AG04449 (cell line): Measurements from ENCODE around the gene AGMO.

Source experiments
- CTCF ChIA-PET: fragments of 350-600 bp; formaldehyde crosslinking; extraction: SDS; loops from one replicate; lab custom pipeline; 2021; ENCODE audit warnings: antibody characterized with exemption; lab: Yijun Ruan, JAX
- POLR2A ChIA-PET: fragments of 400-600, 350-600 bp; formaldehyde crosslinking; extraction: SDS; loops from one replicate; lab custom pipeline; 2020; ENCODE audit warnings: antibody characterized with exemption, inconsistent platforms; lab: Yijun Ruan, JAX
- DNase-seq: peaks from one replicate; pipeline ENCODE4 v3.0.0-alpha.2; 2010; ENCODE audit warnings: low read depth, low spot score
- H3K4me3 ChIP-seq: 2 replicates; pipeline ENCODE4 v1.5.1; 2011; ENCODE audit warnings: low read depth, mild to moderate bottlenecking, control low read depth, low read length
- TF ChIP-seq, protein P1 (sequence below): IDR thresholded peaks from one replicate; pipeline ENCODE4 v1.5.1; 2011; ENCODE audit warnings: mild to moderate bottlenecking, moderate library complexity, low read length, control low read depth, inconsistent platforms; ENCODE audit not compliant: insufficient read depth; ENCODE audit errors: missing control alignments

AGMO gene

DNA sequence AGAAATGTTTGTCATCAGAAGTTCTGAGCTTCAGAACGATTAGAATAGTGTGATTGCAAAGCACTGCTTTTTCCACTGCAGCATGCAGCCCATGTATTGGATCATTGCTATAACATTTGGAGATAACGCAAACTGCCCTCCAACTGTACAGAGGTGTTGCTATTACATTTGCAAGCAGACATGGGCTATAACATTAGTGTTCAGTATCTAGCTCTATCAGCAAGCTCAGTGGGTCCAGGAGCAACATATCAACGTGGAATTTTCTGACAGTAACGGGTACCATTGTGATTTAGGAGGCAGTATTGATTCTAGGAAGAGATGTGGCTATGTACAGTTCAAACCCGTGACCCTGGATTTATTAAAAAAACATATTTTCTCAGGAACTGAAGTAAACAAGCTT is 75.8 kb downstream of the AGMO start:
- TF ChIP-seq, protein P1, sequence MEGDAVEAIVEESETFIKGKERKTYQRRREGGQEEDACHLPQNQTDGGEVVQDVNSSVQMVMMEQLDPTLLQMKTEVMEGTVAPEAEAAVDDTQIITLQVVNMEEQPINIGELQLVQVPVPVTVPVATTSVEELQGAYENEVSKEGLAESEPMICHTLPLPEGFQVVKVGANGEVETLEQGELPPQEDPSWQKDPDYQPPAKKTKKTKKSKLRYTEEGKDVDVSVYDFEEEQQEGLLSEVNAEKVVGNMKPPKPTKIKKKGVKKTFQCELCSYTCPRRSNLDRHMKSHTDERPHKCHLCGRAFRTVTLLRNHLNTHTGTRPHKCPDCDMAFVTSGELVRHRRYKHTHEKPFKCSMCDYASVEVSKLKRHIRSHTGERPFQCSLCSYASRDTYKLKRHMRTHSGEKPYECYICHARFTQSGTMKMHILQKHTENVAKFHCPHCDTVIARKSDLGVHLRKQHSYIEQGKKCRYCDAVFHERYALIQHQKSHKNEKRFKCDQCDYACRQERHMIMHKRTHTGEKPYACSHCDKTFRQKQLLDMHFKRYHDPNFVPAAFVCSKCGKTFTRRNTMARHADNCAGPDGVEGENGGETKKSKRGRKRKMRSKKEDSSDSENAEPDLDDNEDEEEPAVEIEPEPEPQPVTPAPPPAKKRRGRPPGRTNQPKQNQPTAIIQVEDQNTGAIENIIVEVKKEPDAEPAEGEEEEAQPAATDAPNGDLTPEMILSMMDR = no peak
- ChIA-PET POLR2A (no interaction called here), CTCF (interaction anchor here (1.5 kb wide), 1 partner anchor 24 kb away, joined by 3 read pairs; no protein-coding TSS in a partner anchor)
- DNase-seq = no peak
- no peak overlapping the region for H3K4me3 ChIP-seq

DNA sequence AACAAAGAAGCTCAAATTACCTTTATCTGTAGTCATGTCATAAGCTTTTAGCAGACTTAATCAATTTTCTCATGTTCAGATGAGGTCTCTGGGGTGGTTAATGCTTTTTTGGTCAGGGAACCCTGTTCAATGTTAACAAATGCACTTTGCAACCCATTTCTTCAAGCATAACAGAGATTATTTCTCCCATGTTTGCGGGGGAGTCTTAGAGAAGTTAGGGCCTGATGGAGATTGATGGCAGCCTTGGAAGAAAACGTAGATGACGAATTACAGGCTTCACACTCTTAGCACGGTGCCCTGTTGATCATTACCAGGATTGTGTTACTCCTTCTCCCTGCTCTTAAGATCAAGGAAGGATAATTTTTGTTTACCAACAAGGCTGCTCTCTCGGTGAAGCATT is 76.4 kb downstream of the AGMO start:
- TF ChIP-seq, protein P1 = no peak
- CTCF ChIA-PET = interaction anchor here (1.5 kb wide), 1 partner anchor 23 kb away, joined by 3 read pairs; no protein-coding TSS in a partner anchor
- DNase-seq = no peak
- POLR2A ChIA-PET = no interaction called here
- no peak overlapping the region for H3K4me3 ChIP-seq

DNA sequence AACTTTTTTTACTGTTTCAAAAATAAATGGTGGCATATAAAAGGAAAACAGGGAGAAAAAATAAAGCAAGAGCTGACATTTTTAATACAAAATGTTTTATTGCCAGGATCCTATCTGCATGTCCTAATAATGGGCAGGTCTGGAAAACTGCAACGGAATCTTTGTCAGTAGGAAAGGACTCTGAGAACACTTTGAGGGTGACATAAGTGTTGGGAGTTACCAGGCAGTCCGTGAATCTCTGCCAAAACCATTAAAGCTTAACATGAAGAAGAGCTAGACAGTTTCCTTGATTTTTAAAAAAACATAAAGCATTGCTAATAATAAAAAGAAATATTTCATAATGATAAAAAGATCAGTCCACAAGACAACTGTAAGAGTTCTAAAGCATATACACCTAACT is 80.7 kb downstream of the AGMO start:
- DNase-seq = no peak
- no peak overlapping the region for H3K4me3 ChIP-seq
- TF ChIP-seq, protein P1 = no peak
- ChIA-PET POLR2A (no interaction called here), CTCF (no interaction called here)

DNA sequence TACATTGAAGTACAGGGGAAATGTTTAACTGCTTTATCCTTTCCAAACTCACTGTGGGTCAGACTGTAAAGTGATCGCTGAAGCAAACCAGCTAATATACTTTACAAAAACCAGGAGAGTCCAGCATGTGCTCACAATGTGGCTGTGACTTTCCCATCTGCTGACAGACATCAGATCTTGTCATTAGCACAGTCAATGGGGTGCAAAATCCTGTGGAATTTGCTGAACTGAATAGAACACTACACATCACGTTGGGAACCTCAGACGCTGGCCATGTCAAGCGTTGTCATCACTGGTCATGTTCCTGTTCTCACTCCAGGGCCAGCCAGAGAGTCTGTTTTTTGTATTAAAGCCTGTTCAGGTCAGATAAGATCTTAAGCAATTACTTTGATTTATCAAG is 83.4 kb downstream of the AGMO start:
- ChIA-PET CTCF (no interaction called here), POLR2A (no interaction called here)
- TF ChIP-seq, protein P1 = no peak
- H3K4me3 ChIP-seq = no peak overlapping the region
- DNase-seq = no peak

DNA sequence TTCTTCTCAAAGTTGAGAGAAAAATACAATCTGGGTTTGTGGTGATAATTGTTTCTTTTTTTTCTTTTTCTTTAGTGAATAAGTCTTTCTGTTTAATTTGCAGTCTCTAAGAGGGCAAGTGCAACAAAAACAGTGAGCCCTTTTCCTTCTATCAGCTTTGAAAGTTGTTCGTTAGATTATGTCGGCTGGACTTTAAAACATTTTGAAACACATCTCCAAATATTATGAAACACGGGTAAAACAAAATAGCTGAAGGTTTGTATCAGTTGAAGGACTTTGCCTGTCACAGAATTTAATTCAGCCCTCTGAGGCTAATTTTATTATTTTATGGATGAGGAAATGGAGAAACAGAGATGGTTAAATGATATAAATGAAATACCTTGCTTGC is 85.3 kb downstream of the AGMO start:
- no peak for DNase-seq
- POLR2A ChIA-PET = no interaction called here
- CTCF ChIA-PET = interaction anchor here (1.2 kb wide), 1 partner anchor 12 kb away, joined by 4 read pairs; no protein-coding TSS in a partner anchor
- TF ChIP-seq, protein P1 = no peak
- no peak overlapping the region for H3K4me3 ChIP-seq

DNA sequence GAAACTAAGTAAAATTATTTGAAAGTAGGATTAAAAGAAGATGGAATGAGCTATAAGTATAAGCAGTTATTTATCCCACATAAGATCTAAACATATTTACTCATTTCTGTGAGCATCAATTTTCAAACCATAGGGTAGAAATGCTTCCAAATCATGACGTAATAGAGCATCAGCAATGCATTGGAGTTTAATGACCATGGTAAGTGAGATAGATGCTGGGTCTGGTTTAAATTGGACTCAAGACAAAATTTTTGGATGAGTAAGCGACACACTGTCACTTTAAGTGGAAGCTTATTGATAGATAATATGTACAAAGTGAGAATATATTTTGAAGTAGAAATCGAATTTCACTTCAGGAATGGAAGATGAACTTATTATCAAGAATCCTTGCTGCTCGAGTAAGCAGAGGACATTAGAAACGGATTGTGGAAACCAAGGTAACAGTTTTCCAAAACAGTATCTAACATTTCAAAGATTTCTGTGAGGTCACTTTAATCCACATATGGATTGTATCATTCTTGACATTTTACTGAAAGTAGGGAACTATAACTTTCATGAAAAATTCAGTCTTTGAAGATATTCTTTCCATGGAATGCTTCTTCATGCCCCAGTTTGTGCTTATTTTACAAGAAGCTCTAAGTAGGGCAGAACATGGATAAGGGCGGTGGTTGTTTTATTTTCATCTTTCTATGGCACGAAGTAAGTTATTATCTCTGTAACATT is 85.8 kb downstream of the AGMO start:
- no peak overlapping the region for H3K4me3 ChIP-seq
- CTCF ChIA-PET = interaction anchor here (1.2 kb wide), 1 partner anchor 12 kb away, joined by 4 read pairs; no protein-coding TSS in a partner anchor
- TF ChIP-seq, protein P1 = no peak
- POLR2A ChIA-PET = no interaction called here
- DNase-seq = no peak
